GM18519 (cell line): Measurements from ENCODE around the gene ZP3.
"Not testable (repeated sequence)": the region's sequence is repeated elsewhere in the genome, so short reads cannot be mapped to it uniquely, and the experiment has no call there.

Experiments used
- ATAC-seq: cut with Tn5 transposase; IDR thresholded peaks from one replicate; pipeline ENCODE4 v1.9.1; 2021; ENCODE audit warnings: mild to moderate bottlenecking, moderate library complexity; ENCODE audit not compliant: unreplicated experiment, low FRiP score

ZP3 gene

DNA sequence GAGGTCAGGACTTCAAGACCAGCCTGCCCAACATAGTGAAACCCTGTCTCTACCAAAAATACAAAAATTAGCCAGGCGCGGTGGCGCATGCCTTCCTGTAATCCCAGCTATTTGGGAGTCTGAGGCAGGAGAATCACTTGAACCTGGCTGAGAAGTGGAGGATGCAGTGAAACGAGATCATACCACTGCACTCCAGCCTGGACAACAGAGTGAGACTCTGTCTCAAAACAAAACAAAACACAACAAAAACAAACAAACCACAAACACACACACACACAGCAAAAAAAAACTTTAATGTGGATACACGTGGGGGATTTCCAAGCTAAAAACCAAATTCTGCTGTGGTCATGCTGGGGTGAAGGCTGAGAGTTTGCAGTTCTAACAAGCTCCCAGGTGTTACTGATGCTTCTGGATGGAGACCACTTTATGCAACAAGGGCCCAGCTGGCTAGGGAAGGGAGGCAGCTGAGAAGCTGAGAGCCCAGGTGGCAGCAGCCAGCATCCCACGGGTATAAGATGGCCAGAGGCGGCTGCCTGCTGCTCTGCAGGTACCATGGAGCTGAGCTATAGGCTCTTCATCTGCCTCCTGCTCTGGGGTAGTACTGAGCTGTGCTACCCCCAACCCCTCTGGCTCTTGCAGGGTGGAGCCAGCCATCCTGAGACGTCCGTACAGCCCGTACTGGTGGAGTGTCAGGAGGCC lies at the start of gene ZP3:
TSS of gene ZP3 (plus strand) at position 538 of the 699 bp plus-strand sequence. CDS start at position 553, 15 bp downstream.
- ATAC-seq: peak; percentile 54

DNA sequence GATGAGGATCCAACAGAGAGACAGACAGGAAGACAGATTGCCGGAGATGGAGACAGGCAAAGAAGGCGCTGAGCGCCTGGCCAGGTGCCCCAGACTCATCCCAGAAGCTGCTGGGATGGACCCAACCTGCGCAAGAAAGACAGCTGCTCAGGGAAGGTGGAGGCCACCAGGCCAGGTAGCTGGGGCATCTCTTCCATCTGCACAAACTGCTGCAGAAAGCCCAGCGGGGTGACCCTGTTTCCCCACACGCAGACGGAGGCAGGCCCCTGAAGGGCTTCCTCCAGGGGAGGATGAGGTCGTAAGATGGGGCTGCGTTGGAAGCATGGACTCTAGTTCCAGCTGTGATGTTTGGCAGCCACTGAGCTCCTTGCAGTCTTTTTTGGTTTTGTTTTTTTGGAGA lies 49.5 kb upstream of the ZP3 start:
- ATAC-seq: no peak

GRCh38 chr7:76377186-76377918 lies 47.4 kb upstream of the ZP3 start:
- ATAC-seq: no peak

GRCh38 chr7:76380623-76380966 lies 44.2 kb upstream of the ZP3 start:
- ATAC-seq: no peak

DNA sequence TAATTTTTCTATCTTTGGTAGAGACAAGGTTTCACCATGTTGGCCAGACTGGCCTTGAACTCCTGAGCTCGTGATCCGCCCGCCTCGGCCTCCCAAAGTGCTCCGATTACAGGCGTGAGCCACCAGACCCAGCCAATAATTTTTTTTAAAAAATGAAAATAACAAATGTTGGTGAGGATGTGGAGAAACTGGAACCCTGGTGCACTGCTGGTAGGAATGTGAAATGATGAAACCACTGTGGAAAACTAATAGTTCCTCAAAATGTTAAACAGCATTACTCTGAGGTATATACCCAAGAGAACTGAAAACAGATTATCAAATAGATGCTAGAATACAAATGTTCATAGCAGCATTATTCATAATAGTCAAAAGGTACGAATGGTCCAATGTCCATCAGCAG lies 42.9 kb upstream of the ZP3 start:
- no peak for ATAC-seq

DNA sequence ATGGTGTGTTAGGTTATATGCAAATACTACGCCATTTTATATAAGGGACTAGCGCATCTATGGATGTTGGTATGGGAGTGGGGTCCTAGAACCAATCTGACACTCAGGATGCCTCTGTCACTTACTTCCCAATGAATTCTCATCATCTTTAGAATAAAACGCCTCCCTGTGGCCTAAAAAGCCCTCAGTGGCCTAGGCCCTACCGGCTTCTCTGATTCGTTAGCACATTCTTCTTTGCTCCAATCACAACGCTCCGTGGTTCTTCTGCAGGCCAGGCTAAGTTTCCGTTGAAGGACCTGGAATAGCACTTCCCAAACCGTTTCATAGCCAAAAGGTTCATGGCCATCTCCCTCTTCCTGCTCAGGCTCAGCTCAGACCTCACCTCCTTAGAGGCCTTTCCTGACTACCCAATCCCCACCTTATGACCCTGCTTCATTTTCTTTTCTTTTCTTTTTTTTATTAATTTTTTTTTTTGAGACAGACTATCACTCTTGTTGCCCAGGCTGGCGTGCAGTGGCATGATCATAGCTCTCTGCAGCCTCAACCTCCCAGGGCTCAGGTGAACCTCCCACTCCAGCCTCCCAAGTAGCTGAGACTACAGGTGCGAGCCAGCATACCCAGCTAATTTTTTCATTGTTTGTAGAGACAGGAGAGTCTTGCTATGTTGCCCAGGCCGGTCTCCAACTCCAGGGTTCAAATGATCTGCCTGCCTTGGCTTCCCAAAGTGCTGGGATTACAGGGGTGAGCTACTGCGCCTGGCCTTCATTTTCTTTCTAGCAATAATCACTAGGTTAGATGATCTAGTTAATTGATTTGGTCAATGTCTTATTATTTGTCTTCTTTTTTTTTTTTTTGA lies 41.4 kb upstream of the ZP3 start:
- ATAC-seq: no peak

- no peak for ATAC-seq
These were observed 38.0 kb upstream of the ZP3 start for GRCh38 chr7:76386691-76387260.

- ATAC-seq: not testable (repeated sequence)
These were observed 37.0 kb upstream of the ZP3 start for GRCh38 chr7:76387789-76388188.

- ATAC-seq: no peak
These were observed 34.7 kb upstream of the ZP3 start for GRCh38 chr7:76390092-76390491.

DNA sequence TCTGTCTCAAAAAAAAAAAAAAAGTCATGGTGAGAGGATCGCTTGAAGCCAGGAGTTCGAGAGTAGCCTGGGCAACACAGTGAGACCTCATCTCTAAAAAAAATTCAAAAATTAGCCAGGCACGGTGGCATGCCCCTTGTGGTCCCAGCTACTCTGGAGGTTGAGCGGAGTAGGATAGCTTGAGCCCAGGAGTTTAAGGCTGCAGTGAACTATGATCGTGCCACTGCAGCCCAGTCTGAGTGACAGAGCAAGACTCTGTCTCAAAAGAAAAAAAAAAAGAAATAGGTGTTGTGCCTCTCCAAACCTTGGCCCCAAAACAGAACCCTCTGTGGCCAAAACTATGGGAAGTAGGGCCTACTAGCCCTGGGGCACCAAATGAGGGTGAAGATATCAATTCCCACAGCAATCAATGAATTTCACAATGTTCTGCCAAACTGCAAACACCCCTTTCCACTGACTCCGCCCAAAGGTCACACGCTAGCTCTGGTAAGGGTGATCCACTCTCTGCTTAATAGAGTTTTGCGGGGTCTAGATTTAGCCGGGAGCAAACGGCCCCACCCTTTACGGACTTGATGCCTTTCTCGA lies 32.1 kb upstream of the ZP3 start:
- ATAC-seq: no peak

DNA sequence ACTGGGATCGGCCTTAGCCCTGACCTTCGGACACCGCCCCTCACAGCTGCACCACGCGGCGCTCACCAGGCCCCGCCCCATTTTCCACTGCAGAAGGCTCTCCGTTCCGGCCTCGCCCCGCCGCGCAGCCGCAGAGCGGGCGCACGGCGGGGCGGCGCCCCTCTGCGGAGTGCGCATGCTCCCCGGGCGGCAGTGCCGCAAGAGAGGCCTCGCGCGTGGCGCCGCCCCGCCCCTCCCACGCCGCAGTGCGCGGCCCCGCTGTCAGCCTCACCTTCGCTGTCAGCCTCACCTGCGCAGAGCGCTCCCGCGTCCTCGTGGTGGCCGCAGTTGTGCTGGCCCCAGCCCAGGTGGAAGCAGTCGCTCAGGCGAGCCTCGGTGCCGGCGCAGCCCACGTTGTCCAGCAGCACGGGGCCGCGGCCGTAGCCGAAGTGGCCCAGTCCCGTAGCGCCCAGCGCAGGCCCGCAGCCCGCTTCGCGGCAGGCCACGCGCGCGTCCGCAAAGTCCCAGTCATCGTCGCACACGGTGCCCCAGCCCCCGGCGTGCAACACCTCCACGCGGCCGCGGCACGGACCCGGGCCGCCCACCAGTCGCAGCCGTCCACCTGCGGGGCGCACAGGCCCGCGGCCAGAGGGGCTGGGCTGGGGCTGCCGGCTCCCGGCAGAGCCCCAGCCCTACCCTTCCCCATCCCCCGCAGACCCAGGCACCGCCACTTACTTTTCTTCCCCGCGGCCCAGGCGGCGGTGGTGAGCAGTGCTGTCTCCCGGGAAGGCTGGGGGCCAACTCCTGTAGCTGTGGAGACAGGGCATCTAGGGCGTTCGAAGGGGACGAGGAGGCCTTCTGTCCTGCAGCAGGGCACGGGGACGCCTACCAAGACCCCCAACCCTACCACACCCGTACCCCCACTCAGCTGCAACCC lies 31.4 kb upstream of the ZP3 start:
- peak; percentile 64 for ATAC-seq

GRCh38 chr7:76394957-76395356 lies 29.8 kb upstream of the ZP3 start:
- no peak for ATAC-seq

GRCh38 chr7:76395605-76395964 lies 29.2 kb upstream of the ZP3 start:
- not testable (repeated sequence) for ATAC-seq

GRCh38 chr7:76395965-76396726 lies 28.6 kb upstream of the ZP3 start:
- ATAC-seq: no peak

DNA sequence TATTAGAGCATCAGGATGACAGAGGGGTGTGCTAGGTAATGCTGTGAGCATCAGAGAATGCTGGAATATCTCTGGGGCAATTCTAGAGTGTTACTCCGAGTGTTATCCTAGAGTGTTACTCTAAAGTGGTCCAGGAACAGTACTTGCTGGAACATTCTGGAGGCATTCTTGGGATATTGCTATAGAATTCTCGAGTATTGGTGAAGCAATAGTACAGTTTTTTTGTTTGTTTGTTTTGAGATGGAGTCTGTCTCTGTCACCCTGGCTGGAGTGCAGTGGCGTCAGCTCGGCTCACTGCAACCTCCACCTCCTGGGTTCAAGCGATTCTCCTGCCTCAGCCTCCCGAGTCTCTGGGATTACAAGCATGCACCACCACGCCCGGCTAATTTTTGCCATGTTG lies 27.9 kb upstream of the ZP3 start:
- no peak for ATAC-seq

- no peak for ATAC-seq
These were observed 27.2 kb upstream of the ZP3 start for GRCh38 chr7:76397409-76398183.

GRCh38 chr7:76400248-76400647 lies 24.5 kb upstream of the ZP3 start:
- ATAC-seq: no peak

GRCh38 chr7:76403097-76403496 lies 21.7 kb upstream of the ZP3 start:
- ATAC-seq: not testable (repeated sequence)
